ENCODE data around the gene TMEM121.

The TMEM121 gene

DNA sequence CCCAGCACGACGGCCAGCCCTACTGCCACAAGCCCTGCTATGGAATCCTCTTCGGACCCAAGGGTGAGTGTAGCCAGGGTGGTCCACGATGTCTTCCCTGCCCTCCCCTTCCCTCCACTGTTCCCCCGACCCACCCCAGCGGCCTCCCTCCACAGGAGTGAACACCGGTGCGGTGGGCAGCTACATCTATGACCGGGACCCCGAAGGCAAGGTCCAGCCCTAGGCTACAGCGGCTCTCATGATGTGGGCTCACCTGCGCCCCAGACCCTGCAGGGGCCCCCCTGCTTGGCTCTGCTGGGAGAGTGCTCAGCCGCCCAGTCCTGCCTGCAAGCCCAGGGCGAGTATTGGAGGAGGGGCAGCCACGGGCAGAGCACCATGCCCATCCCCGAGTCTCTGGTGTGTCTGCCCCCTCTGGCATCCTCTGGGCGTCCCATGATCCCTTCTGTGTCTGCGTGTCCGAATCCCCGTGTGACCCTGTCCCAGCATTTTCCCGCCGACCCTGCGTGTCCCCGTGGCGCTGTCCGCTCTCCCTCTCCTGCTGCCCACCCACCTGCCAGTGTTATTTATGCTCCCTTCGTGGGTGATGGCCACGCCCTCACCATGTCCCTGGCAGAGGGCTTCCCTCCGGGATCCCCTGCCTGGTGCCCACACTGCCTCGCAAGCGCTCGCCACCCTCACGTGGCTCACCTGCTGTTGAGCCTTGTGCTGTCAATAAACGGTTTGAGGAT is 46.8 kb upstream of the TMEM121 start:
- TF ChIP-seq POLR2AphosphoS5 (IDR thresholded peaks at IDR 0.05; ENCODE audit: low read depth, low read length), result no peak
- no peak for TF ChIP-seq TAF1 (IDR thresholded peaks at IDR 0.05; ENCODE audit: borderline replicate concordance, insufficient read depth, low read length)
- TF ChIP-seq SIN3A (IDR thresholded peaks at IDR 0.05; ENCODE audit: borderline replicate concordance, insufficient read depth, low read length), result no peak
- no peak for TF ChIP-seq FOXP2 (optimal IDR thresholded peaks at IDR 0.05; ENCODE audit: borderline replicate concordance, extremely low read depth, extremely low read length, insufficient read depth)
- TF ChIP-seq, protein P1, sequence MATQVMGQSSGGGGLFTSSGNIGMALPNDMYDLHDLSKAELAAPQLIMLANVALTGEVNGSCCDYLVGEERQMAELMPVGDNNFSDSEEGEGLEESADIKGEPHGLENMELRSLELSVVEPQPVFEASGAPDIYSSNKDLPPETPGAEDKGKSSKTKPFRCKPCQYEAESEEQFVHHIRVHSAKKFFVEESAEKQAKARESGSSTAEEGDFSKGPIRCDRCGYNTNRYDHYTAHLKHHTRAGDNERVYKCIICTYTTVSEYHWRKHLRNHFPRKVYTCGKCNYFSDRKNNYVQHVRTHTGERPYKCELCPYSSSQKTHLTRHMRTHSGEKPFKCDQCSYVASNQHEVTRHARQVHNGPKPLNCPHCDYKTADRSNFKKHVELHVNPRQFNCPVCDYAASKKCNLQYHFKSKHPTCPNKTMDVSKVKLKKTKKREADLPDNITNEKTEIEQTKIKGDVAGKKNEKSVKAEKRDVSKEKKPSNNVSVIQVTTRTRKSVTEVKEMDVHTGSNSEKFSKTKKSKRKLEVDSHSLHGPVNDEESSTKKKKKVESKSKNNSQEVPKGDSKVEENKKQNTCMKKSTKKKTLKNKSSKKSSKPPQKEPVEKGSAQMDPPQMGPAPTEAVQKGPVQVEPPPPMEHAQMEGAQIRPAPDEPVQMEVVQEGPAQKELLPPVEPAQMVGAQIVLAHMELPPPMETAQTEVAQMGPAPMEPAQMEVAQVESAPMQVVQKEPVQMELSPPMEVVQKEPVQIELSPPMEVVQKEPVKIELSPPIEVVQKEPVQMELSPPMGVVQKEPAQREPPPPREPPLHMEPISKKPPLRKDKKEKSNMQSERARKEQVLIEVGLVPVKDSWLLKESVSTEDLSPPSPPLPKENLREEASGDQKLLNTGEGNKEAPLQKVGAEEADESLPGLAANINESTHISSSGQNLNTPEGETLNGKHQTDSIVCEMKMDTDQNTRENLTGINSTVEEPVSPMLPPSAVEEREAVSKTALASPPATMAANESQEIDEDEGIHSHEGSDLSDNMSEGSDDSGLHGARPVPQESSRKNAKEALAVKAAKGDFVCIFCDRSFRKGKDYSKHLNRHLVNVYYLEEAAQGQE (IDR thresholded peaks at IDR 0.05; ENCODE audit: insufficient read depth in 1 of 2, low read depth in 2 of 2, low read length in 2 of 2), result no peak

DNA sequence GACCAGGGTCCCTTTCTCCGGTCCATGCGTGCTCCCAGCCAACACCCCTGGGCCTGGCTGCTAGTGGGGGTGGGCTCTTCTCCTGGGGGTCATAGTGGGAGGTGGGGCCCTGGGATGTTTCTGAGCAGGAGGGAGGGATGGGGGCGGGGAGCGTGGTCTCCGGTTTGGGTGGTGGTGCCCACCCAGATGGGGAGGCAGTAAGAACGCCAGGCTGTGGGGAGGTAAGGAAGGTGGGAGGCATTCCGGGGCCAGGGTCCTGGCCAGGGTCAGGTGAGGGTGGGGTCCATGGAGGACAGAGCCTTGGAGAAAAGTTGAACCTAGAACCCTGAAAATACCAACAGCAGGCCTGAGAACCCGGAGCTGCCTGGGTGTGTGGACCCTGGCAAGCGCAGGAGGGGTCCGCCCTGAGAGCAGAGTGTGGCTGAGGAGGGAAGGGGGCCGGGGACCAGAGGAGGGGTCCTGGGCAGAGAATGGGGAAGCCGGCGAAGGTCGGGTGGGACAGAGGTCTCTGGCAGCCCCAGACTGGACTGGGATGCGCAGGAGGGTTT is 46.1 kb upstream of the TMEM121 start:
- no peak for TF ChIP-seq FOXP2 (optimal IDR thresholded peaks at IDR 0.05; ENCODE audit: borderline replicate concordance, extremely low read depth, extremely low read length, insufficient read depth)
- no peak for TF ChIP-seq POLR2AphosphoS5 (IDR thresholded peaks at IDR 0.05; ENCODE audit: low read depth, low read length)
- TF ChIP-seq, protein P1 (IDR thresholded peaks at IDR 0.05; ENCODE audit: insufficient read depth in 1 of 2, low read depth in 2 of 2, low read length in 2 of 2), result no peak
- no peak for TF ChIP-seq SIN3A (IDR thresholded peaks at IDR 0.05; ENCODE audit: borderline replicate concordance, insufficient read depth, low read length)
- no peak for TF ChIP-seq TAF1 (IDR thresholded peaks at IDR 0.05; ENCODE audit: borderline replicate concordance, insufficient read depth, low read length)

GRCh38 chr14:105480807-105481801 is 45.3 kb upstream of the TMEM121 start:
- TF ChIP-seq FOXP2 (optimal IDR thresholded peaks at IDR 0.05; ENCODE audit: borderline replicate concordance, extremely low read depth, extremely low read length, insufficient read depth), result no peak
- TF ChIP-seq, protein P1 (IDR thresholded peaks at IDR 0.05; ENCODE audit: insufficient read depth in 1 of 2, low read depth in 2 of 2, low read length in 2 of 2), result 0 out of 4 replicates have a peak, but pooled peaks of 1 of the 2 experiments have one; percentile 30

GRCh38 chr14:105481886-105482457 is 44.4 kb upstream of the TMEM121 start:
- no peak for TF ChIP-seq FOXP2 (optimal IDR thresholded peaks at IDR 0.05; ENCODE audit: borderline replicate concordance, extremely low read depth, extremely low read length, insufficient read depth)

- no peak for TF ChIP-seq SIN3A (IDR thresholded peaks at IDR 0.05; ENCODE audit: borderline replicate concordance, insufficient read depth, low read length)
- TF ChIP-seq TAF1 (IDR thresholded peaks at IDR 0.05; ENCODE audit: borderline replicate concordance, insufficient read depth, low read length), result no peak
- TF ChIP-seq POLR2AphosphoS5 (IDR thresholded peaks at IDR 0.05; ENCODE audit: low read depth, low read length), result no peak
- TF ChIP-seq, protein P1 (IDR thresholded peaks at IDR 0.05; ENCODE audit: insufficient read depth in 1 of 2, low read depth in 2 of 2, low read length in 2 of 2), result no peak
- TF ChIP-seq FOXP2 (optimal IDR thresholded peaks at IDR 0.05; ENCODE audit: borderline replicate concordance, extremely low read depth, extremely low read length, insufficient read depth), result no peak
Measured at GRCh38 chr14:105482486-105483110, 43.8 kb upstream of the TMEM121 start.

Measured in PFSK-1 (cell line).